CD4-positive, alpha-beta T cell (primary cell): ENCODE data around the gene PRKG1. TPM values are rescaled to one million over a fixed set of nuclear protein-coding genes. Genes with fewer than 3 reads are reported as not detected.
A peak's percentile ranks its signal among the peaks of the same experiment; 100 is the strongest.

Experiments
- ATAC-seq: fragments of 200-7000 bp; cut with Tn5 transposase; one replicate; pipeline ENCODE4 v1.10.0; 2022; ENCODE audit warnings: mild to moderate bottlenecking; ENCODE audit not compliant: poor library complexity
- CTCF ChIA-PET: fragments of 350-600 bp; sonication (Branson Sonifier 250); formaldehyde crosslinking; loops from one replicate; lab custom pipeline; 2021; ENCODE audit warnings: antibody characterized with exemption, inconsistent platforms; lab: Charles Lee
- POLR2A ChIA-PET: fragments of 350-600 bp; sonication (Branson Sonifier 250); formaldehyde crosslinking; loops from one replicate; lab custom pipeline; 2021; ENCODE audit warnings: antibody characterized with exemption, inconsistent platforms; lab: Charles Lee
- DNase-seq, 14 experiments: peaks; one replicate each; pipeline ENCODE4 v3.0.0-alpha.2; 2013 to 2020; ENCODE audit warnings: mixed read lengths in 2 of 14
- H3K27ac ChIP-seq, 2 donors: one replicate each; pipeline versions ENCODE4 v1.5.1 to v1.7.0; 2013; ENCODE audit warnings: low read length in 2 of 2, low read depth in 1 of 2, mild to moderate bottlenecking in 1 of 2
- H3K27me3 ChIP-seq, 2 experiments: 1 replicate in 1 of 2; 2 replicates in 1 of 2; pipeline versions ENCODE4 v1.6.1 to v1.7.0; 2013; ENCODE audit warnings: low read length in 2 of 2, control low read depth in 1 of 2, mild to moderate bottlenecking in 1 of 2, moderate library complexity in 1 of 2; ENCODE audit not compliant: insufficient read depth in 2 of 2, control insufficient read depth in 1 of 2
- H3K36me3 ChIP-seq: one replicate; pipeline ENCODE4 v1.6.1; 2013; ENCODE audit warnings: low read length, control low read depth; ENCODE audit not compliant: insufficient read depth
- H3K4me1 ChIP-seq: one replicate; pipeline ENCODE4 v1.6.1; 2013; ENCODE audit warnings: low read length, control low read depth; ENCODE audit not compliant: insufficient read depth
- H3K4me3 ChIP-seq: one replicate; pipeline ENCODE4 v1.5.1; 2013; ENCODE audit warnings: mild to moderate bottlenecking, low read length, moderate library complexity
- H3K9me3 ChIP-seq, 2 experiments: 1 replicate in 1 of 2; 2 replicates in 1 of 2; pipeline versions ENCODE4 v1.6.1 to v1.7.0; 2013; ENCODE audit warnings: low read length in 2 of 2, mild to moderate bottlenecking in 2 of 2, control low read depth in 1 of 2, moderate library complexity in 1 of 2; ENCODE audit not compliant: control insufficient read depth in 1 of 2, insufficient read depth in 1 of 2
- H3K27ac Mint-ChIP-seq: one replicate; pipeline ENCODE4 v1.8.0; 2020; ENCODE audit warnings: mixed read lengths
- H3K27me3 Mint-ChIP-seq: one replicate; pipeline ENCODE4 v1.8.0; 2021; ENCODE audit warnings: mixed read lengths
- H3K36me3 Mint-ChIP-seq: one replicate; pipeline ENCODE4 v1.8.0; 2021; ENCODE audit warnings: low read depth, mixed read lengths
- H3K4me1 Mint-ChIP-seq: one replicate; pipeline ENCODE4 v1.8.0; 2021; ENCODE audit warnings: low read depth, mixed read lengths
- H3K4me3 Mint-ChIP-seq: one replicate; pipeline ENCODE4 v1.8.0; 2020; ENCODE audit warnings: mild to moderate bottlenecking, mixed read lengths
- H3K9me3 Mint-ChIP-seq: one replicate; pipeline ENCODE4 v1.8.0; 2020; ENCODE audit warnings: mixed read lengths
- CTCF ChIP-seq: fragments of 200-600 bp; IDR thresholded peaks from one replicate; pipeline ENCODE4 v1.8.0; 2022; ENCODE audit warnings: antibody characterized with exemption, mild to moderate bottlenecking
- intact Hi-C, 2 experiments: fragments of 100-400 bp; cut with DNase I in 1 of 2; cut with micrococcal nuclease in 1 of 2; formaldehyde crosslinking; loops; one replicate each; pipeline versions ENCODE4 v1.15.1 to v1.9.0; 2023 to 2025; cut with DNase I, micrococcal nuclease
- total RNA-seq, 174 experiments: library from RNA in 2 of 174; stranded (reverse) in 2 of 174; gene quantifications; one replicate each; pipeline ENCODE4 v1.2.3 and lab custom pipeline; 2021 to 2026

Gene PRKG1
- total RNA-seq, 2 experiments from 2014 or later, result 0.31 TPM; not detected in 1

DNA sequence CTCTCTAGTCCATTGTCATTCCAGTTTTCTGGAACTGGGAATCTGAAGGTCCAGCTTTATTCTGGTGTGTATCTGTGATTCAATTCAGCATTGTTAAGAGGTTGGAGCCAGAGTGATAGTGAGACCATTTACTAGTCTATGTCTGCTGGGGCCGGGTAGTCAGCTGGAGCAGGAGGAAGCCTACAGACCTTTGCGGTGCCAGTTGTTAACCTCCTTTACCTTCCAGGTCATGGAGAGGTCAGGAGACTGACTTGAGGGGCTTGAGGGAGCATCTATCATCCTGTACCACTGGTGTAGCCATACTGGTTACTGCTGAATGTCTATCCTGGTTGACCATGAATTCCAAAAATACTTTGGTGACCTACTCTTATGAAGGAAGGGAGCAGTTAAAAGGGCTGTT, 634.3 kb downstream of the PRKG1 start:
- DNase-seq (no peak), ATAC-seq (no peak)
- H3K27ac ChIP-seq, result no peak overlapping the region
- no peaks in the 10 kb centered on the region for H3K9me3 ChIP-seq
- Mint-ChIP-seq H3K9me3 (no peaks in the 10 kb centered on the region), H3K4me1 (peaks cover 34% of the 10 kb centered on the region), H3K4me3 (no peak overlapping the region), H3K27me3 (no peaks in the 10 kb centered on the region), H3K36me3 (no peaks in the 10 kb centered on the region), H3K27ac (peak overlapping the region; percentile 65)
- intact Hi-C loops, result loop anchor here in 1 of 2 experiments (10.0 kb wide), 1 partner anchor 1084 kb away; the partner anchor contains the start of gene SGMS1
- peaks cover 6% of the 10 kb centered on the region for H3K4me1 ChIP-seq
- TF ChIP-seq CTCF, result no peak
- H3K36me3 ChIP-seq, result no peaks in the 10 kb centered on the region
- H3K27me3 ChIP-seq, result no peaks in the 10 kb centered on the region
- H3K4me3 ChIP-seq, result no peak overlapping the region
- ChIA-PET CTCF (no interaction called here), POLR2A (interaction anchor here (2.0 kb wide), 1 partner anchor 9 kb away, joined by 12 read pairs; the partner anchor contains the start of gene CSTF2T)

DNA sequence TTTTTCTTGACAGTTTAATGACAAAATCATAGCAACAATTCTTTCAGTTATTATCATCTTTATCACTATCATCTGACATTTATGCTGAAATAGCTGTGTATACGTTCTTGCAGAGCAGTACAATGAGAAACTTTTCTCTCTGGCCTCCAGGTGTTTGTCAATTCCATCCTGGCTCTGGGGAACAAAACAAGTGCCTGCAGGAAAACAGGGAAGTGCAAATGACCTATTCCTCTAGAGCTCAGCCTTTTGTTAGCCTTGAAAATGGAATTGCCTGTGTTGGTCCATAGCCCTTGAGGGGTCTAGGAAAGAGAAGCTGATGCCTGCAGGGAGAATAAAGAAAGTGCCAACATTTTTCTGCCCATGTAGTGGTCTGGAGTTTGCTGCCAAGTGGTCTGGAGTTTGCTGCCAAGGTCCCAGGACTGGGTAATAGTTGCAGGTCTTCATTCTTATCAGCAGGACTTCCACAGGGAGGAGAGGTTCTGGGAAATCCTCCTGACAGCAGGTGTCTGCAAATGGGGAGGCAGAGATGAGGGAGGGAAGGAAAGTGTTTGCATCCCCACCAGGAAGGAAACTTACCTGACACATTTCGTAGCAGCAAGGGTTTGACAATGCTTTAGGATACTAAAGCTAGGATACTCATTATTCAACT, 635.2 kb downstream of the PRKG1 start:
- DNase-seq (no peak), ATAC-seq (no peak)
- ChIA-PET POLR2A (interaction anchor here (2.0 kb wide), 1 partner anchor 9 kb away, joined by 12 read pairs; the partner anchor contains the start of gene CSTF2T), CTCF (no interaction called here)
- Mint-ChIP-seq H3K4me3 (no peak overlapping the region), H3K27ac (peak overlapping the region; percentile 65), H3K9me3 (no peaks in the 10 kb centered on the region), H3K36me3 (no peaks in the 10 kb centered on the region), H3K27me3 (no peaks in the 10 kb centered on the region), H3K4me1 (peaks cover 34% of the 10 kb centered on the region)
- peaks cover 6% of the 10 kb centered on the region for H3K4me1 ChIP-seq
- no peak for TF ChIP-seq CTCF
- no peak overlapping the region for H3K4me3 ChIP-seq
- no peak overlapping the region for H3K27ac ChIP-seq
- intact Hi-C loops, result loop anchor here in 1 of 2 experiments (10.0 kb wide), 1 partner anchor 1085 kb away; the partner anchor contains the start of gene SGMS1
- peaks cover 0 to 2% of the 10 kb centered on the region in 2 experiments for H3K27me3 ChIP-seq
- H3K9me3 ChIP-seq, result no peaks in the 10 kb centered on the region
- no peaks in the 10 kb centered on the region for H3K36me3 ChIP-seq

GRCh38 chr10:51711519-51711891, 637.2 kb downstream of the PRKG1 start:
- Mint-ChIP-seq H3K4me3 (no peak overlapping the region), H3K36me3 (no peaks in the 10 kb centered on the region), H3K4me1 (peaks cover 34% of the 10 kb centered on the region), H3K27me3 (peaks cover 7% of the 10 kb centered on the region), H3K9me3 (no peaks in the 10 kb centered on the region), H3K27ac (no peak overlapping the region)
- Histone ChIP-seq H3K9me3 (no peaks in the 10 kb centered on the region), H3K27ac (no peak overlapping the region), H3K36me3 (no peaks in the 10 kb centered on the region), H3K4me3 (no peak overlapping the region), H3K27me3 (peaks cover 0 to 3% of the 10 kb centered on the region in 2 experiments), H3K4me1 (peaks cover 6% of the 10 kb centered on the region)
- DNase-seq (no peak), ATAC-seq (no peak)
- ChIA-PET CTCF (no interaction called here), POLR2A (no interaction called here)
- intact Hi-C loops, result no loop called here
- no peak for TF ChIP-seq CTCF
